Activated CD4-positive, alpha-beta memory T cell treated with anti-CD3 and anti-CD28 coated beads, Interleukin-2, amount 10 ng/mL, durations not matched to agents 7 days and 5 days (primary cell): ENCODE measurements around the gene WDR90. TPM values are rescaled to one million over a fixed set of nuclear protein-coding genes. Genes with fewer than 3 reads are reported as not detected.
"Not testable (repeated sequence)": the region's sequence is repeated elsewhere in the genome, so short reads cannot be mapped to it uniquely, and the experiment has no call there.

Experiments
- CTCF ChIA-PET: fragments of 350-600 bp; sonication (Branson Sonifier 250); formaldehyde crosslinking; loops from one replicate; lab custom pipeline; 2021; ENCODE audit warnings: antibody characterized with exemption, inconsistent platforms; lab: Charles Lee
- POLR2A ChIA-PET: fragments of 350-600 bp; sonication (Branson Sonifier 250); formaldehyde crosslinking; loops from one replicate; lab custom pipeline; 2021; ENCODE audit warnings: antibody characterized with exemption; lab: Charles Lee
- DNase-seq: peaks from one replicate; pipeline ENCODE4 v3.0.0-alpha.2; 2020
- H3K27ac Mint-ChIP-seq: one replicate; pipeline ENCODE4 v1.8.0; 2021; ENCODE audit warnings: mild to moderate bottlenecking, mixed read lengths
- H3K27me3 Mint-ChIP-seq: one replicate; pipeline ENCODE4 v1.8.0; 2021; ENCODE audit warnings: mixed read lengths
- H3K36me3 Mint-ChIP-seq: one replicate; pipeline ENCODE4 v1.8.0; 2021; ENCODE audit warnings: low read depth, mixed read lengths
- H3K4me1 Mint-ChIP-seq: one replicate; pipeline ENCODE4 v1.8.0; 2021; ENCODE audit warnings: mixed read lengths
- H3K4me3 Mint-ChIP-seq: one replicate; pipeline ENCODE4 v1.8.0; 2021; ENCODE audit warnings: mild to moderate bottlenecking, mixed read lengths
- H3K9me3 Mint-ChIP-seq: one replicate; pipeline ENCODE4 v1.8.0; 2021; ENCODE audit warnings: mixed read lengths
- total RNA-seq, 2 experiments: library from RNA; stranded (reverse); gene quantifications; one replicate each; pipeline ENCODE4 v1.2.3, GENCODE V29; 2021

The WDR90 gene
- total RNA-seq, 2 experiments from 2014 or later: 58.0 to 58.4 TPM

DNA sequence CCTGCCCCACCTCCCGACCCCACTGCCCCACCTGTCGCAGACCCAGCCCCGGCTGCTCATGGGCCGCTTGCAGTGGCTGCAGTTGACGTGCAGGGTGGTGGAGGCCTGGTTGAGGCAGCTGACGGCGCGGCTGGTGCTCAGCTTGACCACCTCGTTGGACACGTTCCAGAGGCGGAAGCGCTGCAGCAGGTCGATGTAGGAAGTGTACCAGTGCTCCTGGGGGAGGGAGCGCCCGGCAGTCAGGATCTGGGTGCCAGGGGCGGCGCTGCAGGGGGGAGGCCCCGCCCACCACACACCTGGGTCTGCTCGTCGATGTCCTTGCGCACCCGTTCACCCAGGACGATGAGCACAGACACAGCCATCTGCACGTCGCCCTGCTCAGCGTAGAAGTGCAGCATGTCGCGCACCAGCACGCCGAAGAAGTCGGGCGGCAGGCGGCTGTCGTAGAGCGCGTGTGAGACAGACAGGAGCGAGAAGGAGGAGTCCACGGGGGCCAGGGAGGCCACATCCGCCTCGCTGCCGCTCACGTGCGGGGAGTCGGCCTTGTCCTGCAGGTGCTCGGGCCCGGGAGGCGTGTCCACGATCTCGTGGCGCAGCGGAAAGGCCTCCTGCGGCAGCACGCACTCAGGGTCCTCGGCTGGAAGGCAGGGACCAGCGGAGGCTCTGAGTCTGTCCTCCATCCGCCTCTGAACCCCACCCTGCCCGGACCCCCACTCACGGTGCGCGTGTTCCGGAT lies 36.0 kb downstream of the WDR90 start:
- Mint-ChIP-seq H3K4me1 (peaks cover 51% of the 10 kb centered on the region), H3K9me3 (no peaks in the 10 kb centered on the region), H3K27ac (no peak overlapping the region), H3K27me3 (no peaks in the 10 kb centered on the region), H3K4me3 (no peak overlapping the region), H3K36me3 (peaks cover 31% of the 10 kb centered on the region)
- ChIA-PET CTCF (no interaction called here), POLR2A (interaction anchor here (0.7 to 1.9 kb wide), 6 partner anchors 10 to 48 kb away, joined by 3 to 16 read pairs (median 6); partner anchors contain the start of genes ANTKMT, METTL26 and RHBDL1)
- no peak for DNase-seq

DNA sequence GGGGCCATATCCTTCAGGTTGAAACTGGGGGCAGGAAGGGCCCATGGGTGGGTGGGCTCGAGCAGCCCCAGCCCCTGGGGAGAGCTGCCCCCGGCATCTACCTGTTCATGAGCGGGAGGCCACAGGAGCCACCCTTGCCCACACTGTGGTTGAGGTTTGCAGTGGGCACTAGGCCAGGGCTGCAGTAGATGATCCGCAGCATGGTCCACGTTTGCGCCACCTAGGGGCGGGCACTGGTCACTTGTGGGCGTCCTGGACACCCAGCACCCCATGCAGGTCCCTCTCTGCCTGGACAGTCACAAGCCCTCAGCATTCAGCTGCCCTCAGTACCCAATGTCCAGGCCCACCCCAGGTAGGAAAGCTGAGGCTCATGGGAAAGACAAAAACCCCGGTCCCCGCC lies 36.8 kb downstream of the WDR90 start:
- no peaks in the 10 kb centered on the region for H3K27me3 Mint-ChIP-seq
- H3K9me3 Mint-ChIP-seq: no peaks in the 10 kb centered on the region
- peaks cover 30% of the 10 kb centered on the region for H3K36me3 Mint-ChIP-seq
- ChIA-PET CTCF (interaction anchor here (0.9 to 1.3 kb wide), 2 partner anchors 9 to 19 kb away, joined by 3 to 4 read pairs; partner anchors contain the start of gene RHOT2), POLR2A (interaction anchor here (1.0 kb wide), 1 partner anchor 9 kb away, joined by 3 read pairs; no protein-coding TSS in a partner anchor)
- H3K27ac Mint-ChIP-seq: no peak overlapping the region
- H3K4me3 Mint-ChIP-seq: peak overlapping the region; percentile 30
- peaks cover 56% of the 10 kb centered on the region for H3K4me1 Mint-ChIP-seq
- DNase-seq: no peak

DNA sequence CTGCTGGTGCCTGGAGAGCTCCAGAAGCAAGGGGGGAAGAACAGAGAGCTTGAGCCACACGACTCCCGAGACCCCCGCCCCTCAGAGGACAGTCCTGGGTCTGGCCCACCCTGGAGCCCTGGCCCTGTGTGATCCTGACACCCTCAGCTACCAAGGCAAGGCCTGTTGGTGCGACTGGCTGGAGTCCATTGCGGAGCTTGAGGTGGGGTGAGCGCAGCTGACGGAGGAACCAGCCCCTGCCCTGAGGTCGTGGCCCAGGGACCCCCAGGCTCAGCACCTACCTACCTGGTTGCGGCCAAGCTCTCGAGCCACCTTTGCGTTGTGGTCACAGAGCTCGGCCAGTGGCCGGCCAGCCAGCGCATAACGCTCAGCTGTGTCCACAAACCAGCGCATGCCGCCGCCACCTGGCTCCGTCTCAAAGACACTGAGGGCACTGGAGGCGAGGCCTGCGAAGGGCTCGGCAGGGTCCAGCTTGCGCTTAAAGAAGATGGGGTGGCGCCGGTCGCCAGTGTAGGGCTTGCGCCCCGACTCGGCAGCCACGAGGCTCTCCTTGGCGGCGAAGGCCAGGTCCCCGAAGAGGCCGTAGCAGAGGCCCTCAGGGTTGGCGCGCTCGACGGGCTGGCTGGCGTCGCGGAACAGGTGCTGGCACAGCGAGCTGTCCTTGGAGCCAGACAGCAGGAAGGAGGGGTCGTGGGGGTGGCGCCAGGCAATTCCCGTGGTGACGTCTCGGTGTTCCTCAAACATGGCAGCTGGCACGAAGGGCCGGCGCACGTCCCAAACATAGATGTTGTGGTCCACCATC lies 37.5 kb downstream of the WDR90 start:
- CTCF ChIA-PET: interaction anchor here (0.9 to 1.3 kb wide), 2 partner anchors 9 to 19 kb away, joined by 3 to 4 read pairs; partner anchors contain the start of gene RHOT2

DNA sequence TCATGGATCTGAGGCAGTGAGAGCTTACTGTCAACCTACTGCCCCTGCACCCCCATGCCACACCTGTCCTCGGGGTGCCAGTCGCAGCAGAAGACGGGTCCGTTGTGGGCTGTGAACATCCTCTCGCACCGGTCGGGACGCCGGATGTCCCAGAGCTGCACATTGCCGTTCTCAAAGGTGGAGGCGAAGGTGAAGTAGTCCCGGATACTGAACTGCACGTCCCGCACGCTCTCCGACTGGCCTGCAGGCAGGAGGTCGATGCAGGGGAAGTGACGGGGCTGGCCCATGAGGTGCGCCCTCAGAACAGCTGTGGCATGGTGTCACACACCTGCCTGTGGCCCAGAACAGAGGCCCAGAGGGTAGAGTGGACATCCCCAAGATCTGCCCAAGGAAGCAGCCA lies 38.3 kb downstream of the WDR90 start:
- H3K9me3 Mint-ChIP-seq: no peaks in the 10 kb centered on the region
- DNase-seq: no peak
- H3K4me3 Mint-ChIP-seq: no peak overlapping the region
- ChIA-PET CTCF (no interaction called here), POLR2A (interaction anchor here (1.0 kb wide), 1 partner anchor 9 kb away, joined by 3 read pairs; no protein-coding TSS in a partner anchor)
- no peaks in the 10 kb centered on the region for H3K27me3 Mint-ChIP-seq
- H3K36me3 Mint-ChIP-seq: peaks cover 19% of the 10 kb centered on the region
- H3K4me1 Mint-ChIP-seq: peaks cover 46% of the 10 kb centered on the region
- H3K27ac Mint-ChIP-seq: no peak overlapping the region

More for the DNA sequence above, 37.5 kb downstream of the WDR90 start:
- H3K27ac Mint-ChIP-seq: no peak overlapping the region
- H3K27me3 Mint-ChIP-seq: no peaks in the 10 kb centered on the region
- peaks cover 25% of the 10 kb centered on the region for H3K36me3 Mint-ChIP-seq
- POLR2A ChIA-PET: interaction anchor here (1.0 kb wide), 1 partner anchor 9 kb away, joined by 3 read pairs; no protein-coding TSS in a partner anchor
- DNase-seq: no peak
- H3K4me3 Mint-ChIP-seq: no peak overlapping the region
- H3K9me3 Mint-ChIP-seq: no peaks in the 10 kb centered on the region
- H3K4me1 Mint-ChIP-seq: peaks cover 51% of the 10 kb centered on the region

DNA sequence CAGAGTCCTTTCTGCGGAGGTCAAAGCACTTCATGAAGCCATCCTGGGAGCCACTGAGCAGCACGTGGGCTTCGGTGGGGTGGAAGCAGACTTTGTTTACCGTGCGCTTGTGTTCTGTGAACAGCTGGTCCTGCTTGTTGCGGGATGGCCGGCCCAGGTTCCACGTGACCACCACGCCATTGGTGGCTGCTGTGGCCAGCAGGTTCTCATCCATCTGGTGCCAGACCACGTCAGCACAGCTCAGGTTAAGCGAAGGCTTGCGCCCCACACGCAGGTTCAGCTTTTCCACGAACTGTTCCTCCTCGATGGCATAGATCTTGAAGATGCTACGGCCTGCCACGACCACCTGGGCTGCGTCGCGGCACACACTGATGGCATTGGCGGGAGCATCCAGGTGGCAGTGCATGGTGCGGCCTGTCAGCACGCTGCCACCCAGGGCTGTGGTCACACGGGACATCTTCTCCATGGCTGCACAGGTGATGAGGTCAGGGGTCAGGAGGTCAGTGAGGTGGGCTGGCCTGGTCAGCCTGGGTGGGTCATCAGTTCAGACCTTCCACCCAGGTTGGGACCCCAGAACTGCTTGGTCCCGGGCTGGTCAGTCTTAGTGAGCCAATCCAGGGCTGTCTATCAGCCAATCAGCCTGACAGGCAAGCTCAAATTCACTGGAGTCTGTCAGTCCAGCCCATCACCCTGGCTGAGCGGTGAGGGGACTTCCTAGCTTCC lies 40.2 kb downstream of the WDR90 start:
- Mint-ChIP-seq H3K9me3 (no peaks in the 10 kb centered on the region), H3K27ac (peak overlapping the region; percentile 85), H3K27me3 (no peaks in the 10 kb centered on the region), H3K4me3 (peak overlapping the region; percentile 84), H3K4me1 (peaks cover 37% of the 10 kb centered on the region), H3K36me3 (peaks cover 12% of the 10 kb centered on the region)
- DNase-seq: no peak
- ChIA-PET POLR2A (interaction anchor here (0.9 to 3.3 kb wide), 16 partner anchors 9 to 731 kb away, joined by 3 to 35 read pairs (median 6); partner anchors contain the start of genes ANTKMT, CHTF18, MCRIP2 and METTL26), CTCF (interaction anchor here (1.0 kb wide), 2 partner anchors 14 to 31 kb away, joined by 3 read pairs; partner anchors contain the start of gene RHBDL1)

DNA sequence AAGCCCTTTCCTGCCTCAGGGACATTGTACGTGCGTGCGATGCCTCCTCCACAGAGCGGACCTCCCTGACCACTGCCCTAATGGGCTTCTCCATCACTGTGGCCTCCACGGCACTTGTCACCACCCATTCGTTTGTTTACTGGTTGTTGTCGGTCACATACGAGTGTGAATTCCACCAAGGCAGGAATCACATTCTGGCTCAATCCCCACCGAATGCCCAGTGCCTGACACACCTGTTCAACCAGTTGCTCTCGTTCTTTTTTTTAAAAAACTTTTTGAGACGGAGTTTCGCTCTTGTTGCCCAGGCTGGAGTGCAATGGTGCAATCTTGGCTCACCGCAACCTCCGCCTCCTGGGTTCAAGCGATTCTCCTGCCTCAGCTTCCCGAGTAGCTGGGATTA lies 42.1 kb downstream of the WDR90 start:
- POLR2A ChIA-PET: interaction anchor here (1.1 to 3.3 kb wide), 4 partner anchors 11 to 41 kb away, joined by 3 to 35 read pairs (median 13); partner anchors contain the start of genes CCDC78, RHBDL1, STUB1 and WDR90
- CTCF ChIA-PET, DNase-seq, H3K9me3 Mint-ChIP-seq, H3K27me3 Mint-ChIP-seq, H3K27ac Mint-ChIP-seq: not testable (repeated sequence)
- Mint-ChIP-seq H3K36me3 (peaks cover 11% of the 10 kb centered on the region), H3K4me3 (peak overlapping the region; percentile 55), H3K4me1 (peaks cover 41% of the 10 kb centered on the region)

DNA sequence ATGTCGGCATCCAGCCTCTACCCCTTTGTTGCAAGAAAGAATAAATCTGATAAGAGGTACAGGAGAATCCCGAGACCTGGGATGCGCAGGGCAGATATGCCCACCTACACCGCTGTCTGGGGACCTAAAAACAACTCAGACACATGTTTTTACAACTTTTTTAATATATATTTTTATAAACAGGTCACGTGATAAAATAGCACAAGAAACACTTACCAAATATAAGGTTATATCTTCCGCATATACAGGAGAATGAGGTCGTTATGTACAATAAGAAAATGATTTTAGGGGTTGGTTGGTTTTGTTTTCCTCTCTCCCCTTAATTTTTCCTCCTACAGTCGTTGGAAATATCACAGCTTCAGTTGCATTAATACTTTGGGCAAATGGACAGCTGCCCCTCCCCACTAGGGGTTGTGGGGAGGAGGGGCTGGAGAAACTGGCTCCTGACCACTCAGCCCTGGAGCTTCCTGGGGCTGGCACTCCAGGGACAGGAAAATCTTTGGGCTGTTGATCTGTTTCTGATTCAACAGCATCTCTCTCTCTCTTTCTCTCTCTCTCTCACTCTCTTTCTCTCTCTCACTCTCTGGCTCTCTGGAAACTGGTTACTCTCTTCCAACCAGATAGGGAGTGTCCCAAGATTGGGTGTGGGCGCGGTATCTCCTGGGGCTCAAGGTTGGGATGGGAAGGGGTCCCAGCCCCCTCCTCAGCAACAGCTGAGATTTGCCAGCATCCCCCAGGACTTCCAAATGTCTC lies 43.4 kb downstream of the WDR90 start:
- H3K27me3 Mint-ChIP-seq: peaks cover 3% of the 10 kb centered on the region
- peaks cover 7% of the 10 kb centered on the region for H3K36me3 Mint-ChIP-seq
- no peak overlapping the region for H3K4me3 Mint-ChIP-seq
- peaks cover 50% of the 10 kb centered on the region for H3K4me1 Mint-ChIP-seq
- CTCF ChIA-PET: no interaction called here
- no peak overlapping the region for H3K27ac Mint-ChIP-seq
- no peak for DNase-seq
- H3K9me3 Mint-ChIP-seq: no peaks in the 10 kb centered on the region
- POLR2A ChIA-PET: interaction anchor here (1.0 to 1.4 kb wide), 3 partner anchors 10 to 23 kb away, joined by 3 to 4 read pairs (median 4); partner anchors contain the start of genes METRN and STUB1

DNA sequence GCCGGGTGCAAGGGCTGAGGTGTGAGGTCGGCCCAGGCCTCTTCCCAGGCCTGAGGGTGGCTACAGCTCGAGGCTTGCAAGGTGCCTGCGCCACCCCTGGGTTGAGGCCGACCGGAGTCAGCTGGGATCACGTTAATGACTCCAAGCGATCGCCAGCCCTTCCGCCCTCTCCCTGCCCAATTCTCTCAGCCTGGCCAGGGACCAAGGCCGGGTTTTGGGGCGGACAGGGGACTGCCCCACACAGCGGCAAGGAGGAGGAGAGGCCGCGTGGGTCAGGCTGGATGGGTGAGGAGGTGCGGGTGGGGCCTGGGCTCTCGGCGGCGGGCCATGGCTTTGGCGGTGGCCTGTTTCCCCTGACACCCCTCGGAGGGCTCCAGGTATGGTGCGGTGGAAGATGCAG lies 44.2 kb downstream of the WDR90 start:
- POLR2A ChIA-PET: interaction anchor here (1.0 to 3.1 kb wide), 4 partner anchors 9 to 22 kb away, joined by 3 to 22 read pairs (median 4); partner anchors contain the start of genes METRN and STUB1
- H3K4me1 Mint-ChIP-seq: peaks cover 56% of the 10 kb centered on the region

DNA sequence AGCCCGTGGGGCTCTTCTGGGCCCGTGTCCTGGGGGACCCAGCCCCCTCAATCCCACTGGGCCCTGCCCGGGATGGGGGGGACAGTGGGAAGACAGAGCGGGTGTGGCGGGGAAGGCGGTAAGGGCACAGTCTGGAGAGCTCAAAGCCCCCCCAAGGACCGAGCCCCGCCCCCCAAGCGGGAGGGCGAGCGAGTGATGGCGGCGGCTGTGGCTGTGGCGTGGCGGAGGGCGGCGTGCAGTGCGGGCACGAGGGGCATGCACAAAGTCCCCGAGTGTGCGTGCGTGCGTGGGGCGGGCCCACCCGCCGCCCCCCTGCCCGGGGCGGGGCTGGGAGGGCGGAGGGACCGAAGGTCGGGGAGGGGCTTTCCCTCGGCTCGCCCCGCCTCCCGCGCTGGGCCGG lies 44.6 kb downstream of the WDR90 start:
- Mint-ChIP-seq H3K27ac (no peak overlapping the region), H3K36me3 (peaks cover 5% of the 10 kb centered on the region), H3K4me3 (peak overlapping the region; percentile 37), H3K27me3 (peaks cover 3% of the 10 kb centered on the region), H3K4me1 (peaks cover 54% of the 10 kb centered on the region), H3K9me3 (no peaks in the 10 kb centered on the region)
- CTCF ChIA-PET: no interaction called here
- POLR2A ChIA-PET: interaction anchor here (3.1 kb wide), 1 partner anchor 13 kb away, joined by 22 read pairs; the partner anchor contains the start of gene STUB1
- DNase-seq: no peak

More for the DNA sequence above, 44.2 kb downstream of the WDR90 start:
- Mint-ChIP-seq H3K27me3 (peaks cover 3% of the 10 kb centered on the region), H3K36me3 (peaks cover 5% of the 10 kb centered on the region), H3K27ac (no peak overlapping the region), H3K4me3 (peak overlapping the region; percentile 37), H3K9me3 (no peaks in the 10 kb centered on the region)
- CTCF ChIA-PET: no interaction called here
- no peak for DNase-seq

DNA sequence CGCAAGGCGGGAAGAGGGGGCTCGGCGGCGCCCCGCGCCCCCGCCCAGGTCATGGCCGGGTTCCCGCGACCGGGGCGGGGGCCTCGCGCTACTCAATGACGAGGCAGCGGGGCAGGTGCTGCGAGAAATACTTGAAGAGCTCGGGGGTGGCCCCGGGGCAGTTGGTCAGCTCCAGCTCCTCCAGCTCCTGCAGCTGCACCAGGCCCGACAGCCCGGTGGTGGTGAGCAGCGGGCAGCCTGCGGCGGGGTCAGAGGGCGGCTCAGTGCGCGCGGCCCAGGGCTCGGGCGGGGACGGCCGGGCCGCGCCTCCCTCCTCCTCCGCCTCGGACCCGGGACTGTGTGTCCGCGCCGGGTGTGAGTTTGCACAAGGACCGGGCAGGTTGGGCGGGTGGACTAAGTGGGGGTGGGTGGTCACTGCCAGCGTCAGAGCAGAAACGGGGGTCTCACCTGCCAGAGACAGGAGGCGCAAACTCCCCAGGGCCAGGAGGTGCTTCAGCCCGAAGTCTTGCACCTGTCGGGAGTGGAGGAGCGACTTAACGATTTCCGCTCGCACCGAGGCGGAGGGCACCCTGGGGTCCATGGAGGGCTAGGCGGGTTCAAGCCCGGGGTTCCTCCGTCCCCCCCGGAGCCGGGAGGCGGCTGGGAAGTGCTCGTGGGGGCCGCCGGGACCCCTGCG lies 45.2 kb downstream of the WDR90 start:
- Mint-ChIP-seq H3K36me3 (peaks cover 5% of the 10 kb centered on the region), H3K27me3 (peaks cover 3% of the 10 kb centered on the region), H3K9me3 (no peaks in the 10 kb centered on the region), H3K4me1 (peaks cover 54% of the 10 kb centered on the region), H3K4me3 (peak overlapping the region; percentile 73), H3K27ac (no peak overlapping the region)
- ChIA-PET CTCF (interaction anchor here (2.0 kb wide), 1 partner anchor 19 kb away, joined by 10 read pairs; no protein-coding TSS in a partner anchor), POLR2A (interaction anchor here (1.0 to 3.3 kb wide), 7 partner anchors 9 to 58 kb away, joined by 3 to 22 read pairs (median 5); partner anchors contain the start of genes ANTKMT and STUB1)
- no peak for DNase-seq
